Testis (tissue), 2 donors: ENCODE measurements around the gene MUC5AC.
"Not testable (repeated sequence)": the region's sequence is repeated elsewhere in the genome, so short reads cannot be mapped to it uniquely, and the experiment has no call there.

Source experiments
- CTCF ChIP-seq, 3 experiments: fragments of 450-650 bp in 2 of 3; fragments of 200-600 bp in 1 of 3; sonication (generic) in 1 of 3; IDR thresholded peaks; one replicate each; pipeline ENCODE4 v1.5.1; 2016 to 2019; ENCODE audit warnings: antibody characterized with exemption in 3 of 3, mild to moderate bottlenecking in 2 of 3, moderate library complexity in 1 of 3
- POLR2A ChIP-seq: fragments of 450-650 bp; IDR thresholded peaks from one replicate; pipeline ENCODE4 v1.6.1; 2017; ENCODE audit warnings: antibody characterized with exemption, mild to moderate bottlenecking, moderate library complexity

GRCh38 chr11:1159488-1160220, 1.9 kb downstream of the MUC5AC start:
- TF ChIP-seq CTCF (IDR thresholded peaks at IDR 0.05); POLR2A: not testable (repeated sequence)
